ENCODE data around the gene LY9.
A peak's percentile ranks its signal among the peaks of the same experiment; 100 is the strongest.
"Not testable (repeated sequence)": the region's sequence is repeated elsewhere in the genome, so short reads cannot be mapped to it uniquely, and the experiment has no call there.

The LY9 gene

DNA sequence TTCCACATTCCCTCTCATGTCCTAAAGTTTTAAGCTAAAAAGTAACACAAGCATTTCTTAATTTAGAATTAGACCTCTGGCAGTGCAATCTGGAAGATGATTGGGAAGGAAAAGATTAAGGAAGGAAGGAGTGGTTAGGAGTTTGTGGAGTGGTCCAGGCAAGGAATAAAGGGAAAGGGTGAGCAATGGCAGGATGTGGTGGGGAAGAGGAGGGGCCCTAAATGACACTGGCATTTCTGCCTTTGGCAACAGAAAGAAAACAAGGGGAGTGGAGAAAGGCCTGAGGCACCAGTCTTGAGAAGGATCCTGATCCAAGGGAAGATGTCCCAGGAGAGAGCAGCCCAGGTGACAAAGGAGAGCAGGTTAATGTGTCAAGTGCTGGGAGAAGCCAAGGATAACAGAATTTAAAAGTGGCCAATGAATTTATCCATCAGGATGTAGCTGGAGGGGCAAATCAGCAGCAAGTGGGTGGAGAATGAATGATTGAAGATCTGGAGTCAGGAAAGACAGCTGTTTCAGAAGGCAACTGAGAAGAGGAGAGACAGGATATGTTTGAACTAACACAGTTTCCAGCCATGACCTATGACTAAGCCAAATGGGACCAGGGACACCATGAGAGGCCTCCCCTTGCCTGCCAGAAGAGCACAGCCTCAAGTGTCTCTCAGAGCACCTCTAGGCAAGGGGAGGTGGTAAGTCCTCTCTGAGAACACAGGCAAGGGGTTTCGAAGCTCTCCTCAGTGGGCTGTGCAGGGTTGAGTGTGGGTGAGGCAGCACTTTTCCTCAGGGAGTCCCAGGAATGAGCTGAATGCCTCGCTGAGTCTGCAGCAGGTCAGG lies 20.9 kb upstream of the LY9 start:
- no peak for DNase-seq (ENCODE audit: extremely low read depth in 1 of 2, low read depth in 1 of 2)

DNA sequence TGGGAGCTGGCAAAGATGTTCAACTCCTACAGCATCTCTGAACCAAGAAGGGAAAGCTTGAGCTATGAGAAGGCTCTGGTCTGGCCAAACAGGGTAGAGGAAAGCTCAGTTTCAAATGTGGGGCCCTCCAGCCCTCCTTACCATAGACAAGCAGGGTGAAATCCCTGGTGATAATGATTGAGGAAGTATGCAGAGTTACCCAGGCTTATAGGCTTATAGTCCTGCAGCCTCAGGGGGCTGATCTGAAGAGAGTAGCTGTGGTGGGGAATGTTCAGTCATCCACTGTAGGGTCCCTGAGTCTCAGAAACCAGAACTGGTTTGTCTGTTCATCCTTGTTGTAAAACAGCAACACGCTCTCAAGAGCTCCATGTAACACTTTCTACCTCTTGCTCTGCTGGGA lies 19.8 kb upstream of the LY9 start:
- DNase-seq (ENCODE audit: extremely low read depth in 1 of 2, low read depth in 1 of 2), result no peak

GRCh38 chr1:160777486-160778089 lies 18.4 kb upstream of the LY9 start:
- DNase-seq (ENCODE audit: extremely low read depth in 1 of 2, low read depth in 1 of 2), result no peak

- no peak for DNase-seq (ENCODE audit: extremely low read depth in 1 of 2, low read depth in 1 of 2)
Measured at GRCh38 chr1:160778976-160779375, 17.0 kb upstream of the LY9 start.

DNA sequence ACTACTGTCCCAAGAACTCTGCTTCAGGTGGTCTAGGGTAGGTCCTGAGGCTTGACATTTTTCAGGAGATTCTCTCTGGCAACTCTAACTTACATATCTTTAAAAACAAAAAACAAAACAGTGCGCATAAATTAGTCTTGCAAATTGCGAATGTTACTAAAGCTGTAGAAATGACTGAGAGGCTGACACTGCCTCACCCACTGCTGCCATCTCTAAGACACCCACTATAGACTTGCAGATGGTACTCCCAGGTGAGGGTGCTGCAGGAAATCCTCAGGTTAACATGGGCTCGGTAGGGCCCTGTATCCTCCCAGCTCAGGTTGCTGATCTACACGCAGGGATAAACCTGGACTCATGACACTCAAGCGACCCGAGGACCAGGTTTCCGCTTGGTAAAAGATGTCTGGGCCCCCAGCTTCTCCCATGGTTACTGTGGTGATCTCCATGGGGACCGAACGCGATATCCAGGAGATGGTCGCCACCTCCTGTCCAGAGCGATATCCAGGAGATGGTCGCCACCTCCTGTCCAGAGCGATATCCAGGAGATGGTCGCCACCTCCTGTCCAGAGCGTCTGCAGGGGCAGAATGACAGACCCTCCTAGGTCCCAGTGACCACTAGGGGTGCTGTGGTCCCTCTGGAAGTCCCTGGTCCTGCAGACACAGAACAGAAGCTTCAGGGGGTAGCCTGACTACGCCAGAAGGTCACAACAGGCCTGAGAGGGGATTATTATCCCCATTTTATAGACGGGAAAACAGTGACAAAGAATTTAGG lies 16.2 kb upstream of the LY9 start:
- DNase-seq (ENCODE audit: extremely low read depth in 1 of 2, low read depth in 1 of 2), result peak in 1 of 2 donors; percentile 19

DNA sequence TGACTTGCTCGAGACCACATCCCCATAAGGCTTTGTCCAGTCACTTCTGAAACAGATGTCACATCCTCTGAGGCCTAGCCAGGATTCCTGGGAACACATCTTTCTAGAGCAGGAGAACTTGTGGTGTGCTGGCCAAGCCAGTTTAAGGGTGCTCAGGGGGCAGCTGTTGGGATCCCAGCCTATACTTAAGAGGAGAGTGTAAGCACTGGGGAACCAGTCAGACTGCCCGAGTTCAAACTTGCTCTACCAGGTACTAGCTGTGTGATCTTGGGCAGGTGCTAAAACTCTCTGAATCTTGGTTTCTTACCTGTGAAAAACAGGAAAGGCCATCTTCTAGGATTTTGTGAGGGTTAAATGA lies 15.6 kb upstream of the LY9 start:
- DNase-seq (ENCODE audit: extremely low read depth in 1 of 2, low read depth in 1 of 2), result no peak

DNA sequence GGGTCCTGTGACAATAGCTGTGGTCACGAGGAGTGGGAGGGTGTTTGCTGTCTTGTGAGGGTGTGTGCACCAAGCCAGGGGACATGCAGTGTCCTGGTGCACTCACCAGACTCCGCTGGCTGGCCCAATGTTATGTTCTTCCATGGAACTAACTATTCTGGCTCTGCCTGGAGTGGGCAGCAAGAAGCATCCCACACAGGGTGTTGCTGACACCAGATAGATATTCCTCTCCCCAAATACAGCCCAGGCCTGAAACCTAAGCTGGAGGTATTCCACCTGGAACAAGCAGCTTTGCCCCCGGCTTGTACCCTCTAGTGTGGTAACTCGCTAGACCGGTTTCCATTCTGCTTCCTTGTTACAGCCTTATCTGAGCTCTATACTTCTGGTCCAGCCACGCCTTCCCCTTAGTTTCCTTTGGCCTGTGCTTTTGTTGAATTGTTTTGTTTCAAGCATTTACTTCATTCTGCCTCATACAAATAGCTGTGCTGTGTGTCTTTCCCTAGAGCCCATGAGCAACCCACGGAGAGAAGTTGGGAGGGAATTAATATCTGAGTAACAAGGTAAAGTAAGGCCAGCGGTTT lies 14.7 kb upstream of the LY9 start:
- DNase-seq (ENCODE audit: extremely low read depth in 1 of 2, low read depth in 1 of 2), result no peak

DNA sequence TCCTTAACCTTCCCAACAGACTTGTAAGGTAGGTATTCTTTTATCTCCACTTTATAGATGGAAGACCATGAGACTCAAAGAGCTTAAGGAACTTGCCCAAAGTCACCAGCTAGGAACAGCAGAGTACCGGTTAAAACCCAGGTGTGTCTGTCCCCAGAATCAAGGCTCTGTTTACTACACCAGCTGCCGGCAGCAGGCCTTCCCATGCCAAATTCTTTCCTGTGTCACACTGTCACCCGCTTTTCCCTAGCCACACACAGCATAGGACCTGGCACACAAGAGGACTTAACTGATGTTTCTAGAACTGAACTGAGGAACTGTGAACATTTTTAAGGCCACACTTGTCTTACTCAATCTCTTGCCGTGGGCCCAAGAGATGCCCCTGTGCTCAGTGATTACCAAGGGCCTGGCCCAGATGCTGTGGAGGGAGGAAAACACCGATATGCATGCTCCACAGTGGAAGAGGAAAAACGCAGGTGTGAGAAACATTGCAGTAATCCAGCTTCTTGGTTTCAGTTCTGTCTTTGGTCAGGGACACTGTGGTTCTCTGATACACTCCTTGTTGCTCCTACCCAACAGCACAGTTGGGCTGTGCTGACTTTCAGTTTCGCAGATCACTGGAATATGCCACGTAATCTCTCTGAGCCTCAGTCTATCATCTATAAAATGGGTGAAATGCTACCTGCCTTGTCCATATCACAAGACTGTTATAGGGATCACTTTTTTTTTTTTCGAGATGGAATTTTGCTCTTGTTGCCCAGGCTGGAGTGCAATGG lies 13.9 kb upstream of the LY9 start:
- no peak for DNase-seq (ENCODE audit: extremely low read depth in 1 of 2, low read depth in 1 of 2)

DNA sequence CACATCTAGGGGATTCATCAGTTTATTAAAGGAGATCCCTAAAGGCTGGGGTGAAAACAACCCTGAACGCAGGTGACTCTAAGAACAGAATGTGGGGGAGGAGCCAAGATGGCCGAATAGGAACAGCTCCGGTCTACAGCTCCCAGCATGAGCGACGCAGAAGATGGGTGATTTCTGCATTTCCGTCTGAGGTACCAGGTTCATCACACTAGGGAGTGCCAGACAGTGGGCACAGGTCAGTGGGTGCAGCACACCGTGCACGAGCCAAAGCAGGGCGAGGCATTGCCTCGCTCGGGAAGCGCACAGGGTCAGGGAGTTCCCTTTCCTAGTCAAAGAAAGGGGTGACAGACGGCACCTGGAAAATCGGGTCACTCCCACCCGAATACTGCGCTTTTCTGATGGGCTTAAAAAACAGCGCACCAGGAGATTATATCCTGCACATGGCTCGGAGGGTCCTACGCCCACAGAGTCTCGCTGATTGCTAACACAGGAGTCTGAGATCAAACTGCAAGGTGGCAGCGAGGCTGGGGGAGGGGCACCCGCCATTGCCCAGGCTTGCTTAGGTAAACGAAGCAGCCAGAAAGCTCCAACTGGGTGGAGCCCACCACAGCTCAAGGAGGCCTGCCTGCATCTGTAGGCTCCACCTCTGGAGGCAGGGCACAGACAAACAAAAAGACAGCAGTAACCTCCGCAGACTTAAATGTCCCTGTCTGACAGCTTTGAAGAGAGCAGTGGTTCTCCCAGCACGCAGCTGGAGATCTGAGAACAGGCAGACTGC lies 12.8 kb upstream of the LY9 start:
- DNase-seq (ENCODE audit: extremely low read depth in 1 of 2, low read depth in 1 of 2), result not testable (repeated sequence)

DNA sequence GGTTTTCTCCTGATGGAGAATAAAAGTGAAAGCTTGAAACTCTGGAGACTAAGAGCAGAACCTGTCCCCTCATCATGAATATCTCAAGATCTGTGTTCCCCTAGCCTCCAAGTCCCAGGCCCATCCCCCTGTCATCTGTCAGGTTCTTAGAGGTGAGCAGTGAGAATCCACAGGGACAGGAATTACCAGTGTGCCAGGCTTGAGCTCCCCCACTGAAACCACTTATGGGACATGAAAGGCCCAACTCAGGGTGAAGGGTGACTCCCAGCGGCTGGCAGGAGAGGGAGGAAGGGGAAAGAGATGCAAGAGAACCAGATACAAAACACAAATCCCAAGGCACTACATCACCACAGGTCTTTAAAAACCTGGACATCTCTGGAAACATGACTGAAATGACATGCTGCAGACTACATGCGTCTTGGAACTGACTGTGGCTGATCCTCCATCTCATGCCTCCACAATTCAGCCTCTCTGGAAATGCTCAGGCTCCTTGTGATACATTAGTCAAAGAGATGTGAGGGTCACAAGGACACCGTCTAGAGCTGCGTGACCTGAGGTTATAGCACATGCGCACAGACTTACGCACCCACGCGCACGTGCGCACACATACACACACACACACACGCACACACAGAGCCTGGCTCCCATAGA lies 6.8 kb upstream of the LY9 start:
- no peak for DNase-seq (ENCODE audit: extremely low read depth in 1 of 2, low read depth in 1 of 2)

DNA sequence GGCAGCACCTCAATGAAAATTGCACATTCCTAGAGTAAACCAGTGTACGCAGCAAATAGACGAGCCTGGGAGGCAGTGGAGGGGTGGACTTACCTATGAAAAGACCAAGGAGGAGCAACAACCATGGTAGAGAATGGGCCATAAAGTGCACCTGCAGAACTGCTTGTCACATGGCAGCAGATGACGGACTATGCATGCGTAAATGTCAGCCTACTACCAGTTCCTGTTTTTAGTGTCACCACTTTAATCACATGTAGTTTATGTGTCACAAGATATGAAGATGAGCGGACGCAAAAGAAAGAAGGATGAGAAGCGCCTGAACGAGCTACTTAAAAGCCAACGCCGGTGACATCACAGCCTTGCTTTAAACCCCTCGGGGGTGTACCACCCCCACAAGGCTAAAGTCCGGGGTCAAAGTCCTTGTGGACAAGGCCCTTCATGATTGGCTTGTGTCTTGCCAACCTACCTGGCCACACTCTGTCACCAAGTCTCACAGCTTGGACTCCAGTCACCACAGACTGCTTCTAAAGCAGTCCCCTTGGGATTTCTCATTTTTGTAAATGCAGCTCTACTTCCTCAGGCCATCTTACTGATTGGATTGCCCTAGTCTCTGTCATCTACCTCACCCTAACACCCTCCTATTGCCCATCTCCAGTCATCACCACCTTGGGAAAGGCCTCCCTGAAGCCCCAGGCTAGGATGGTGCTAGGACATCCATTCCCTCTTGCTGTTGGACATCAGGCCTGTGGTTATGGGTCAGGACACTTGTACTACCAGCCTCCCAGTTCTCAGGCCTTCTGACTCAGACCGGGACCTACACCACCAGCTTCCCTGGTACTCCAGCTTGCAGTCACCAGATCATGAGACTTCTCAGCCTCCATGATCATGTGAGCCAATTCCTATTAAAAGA lies 6.0 kb upstream of the LY9 start:
- DNase-seq (ENCODE audit: extremely low read depth in 1 of 2, low read depth in 1 of 2), result no peak

GRCh38 chr1:160794376-160794775 lies 1.6 kb upstream of the LY9 start:
- DNase-seq (ENCODE audit: extremely low read depth in 1 of 2, low read depth in 1 of 2), result no peak

DNA sequence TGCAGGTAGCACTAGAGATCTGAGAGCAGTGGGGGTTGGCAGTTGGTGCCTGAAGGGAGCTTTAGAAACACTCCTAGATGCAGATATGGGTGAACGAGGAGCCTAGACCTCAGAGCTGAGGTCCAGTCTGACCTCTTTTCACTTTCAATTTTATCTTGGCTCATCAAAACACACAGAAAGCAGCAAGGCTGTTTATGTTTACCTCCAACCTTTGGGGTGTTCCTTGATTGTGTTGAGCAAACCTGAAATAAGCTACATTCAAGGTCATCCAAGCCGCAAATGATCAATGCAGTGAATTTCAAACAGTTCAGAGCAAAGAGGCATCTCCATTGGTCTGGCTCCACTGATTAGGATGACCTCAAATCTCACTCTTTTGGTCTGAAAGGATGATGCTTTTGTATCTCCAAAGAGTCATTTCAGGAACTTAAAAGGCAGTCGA lies 1.3 kb downstream of the LY9 start:
- DNase-seq (ENCODE audit: extremely low read depth in 1 of 2, low read depth in 1 of 2), result no peak

DNA sequence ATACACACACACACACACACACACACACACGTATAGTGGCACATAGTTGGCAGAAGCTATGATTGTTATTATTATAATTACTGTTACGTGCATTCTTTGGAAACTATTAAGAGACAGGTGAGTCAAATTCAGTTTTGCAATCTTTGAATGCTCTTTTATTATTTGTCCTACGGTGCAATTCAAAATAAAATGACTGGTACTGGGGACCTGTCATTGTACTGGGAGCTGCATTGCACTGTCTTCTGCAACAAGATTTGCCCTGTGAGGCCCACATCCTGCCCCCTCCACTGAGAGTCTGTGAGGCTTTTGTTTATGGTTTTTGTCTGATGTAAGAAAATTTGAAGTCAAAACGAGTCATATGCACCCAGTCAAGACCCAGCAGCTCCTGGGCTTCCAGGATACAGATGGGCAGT lies 1.9 kb downstream of the LY9 start:
- peak; percentile 17 to 28 for DNase-seq (ENCODE audit: extremely low read depth in 1 of 2, low read depth in 1 of 2)

GRCh38 chr1:160798439-160798838 lies 2.5 kb downstream of the LY9 start:
- DNase-seq (ENCODE audit: extremely low read depth in 1 of 2, low read depth in 1 of 2), result no peak

DNA sequence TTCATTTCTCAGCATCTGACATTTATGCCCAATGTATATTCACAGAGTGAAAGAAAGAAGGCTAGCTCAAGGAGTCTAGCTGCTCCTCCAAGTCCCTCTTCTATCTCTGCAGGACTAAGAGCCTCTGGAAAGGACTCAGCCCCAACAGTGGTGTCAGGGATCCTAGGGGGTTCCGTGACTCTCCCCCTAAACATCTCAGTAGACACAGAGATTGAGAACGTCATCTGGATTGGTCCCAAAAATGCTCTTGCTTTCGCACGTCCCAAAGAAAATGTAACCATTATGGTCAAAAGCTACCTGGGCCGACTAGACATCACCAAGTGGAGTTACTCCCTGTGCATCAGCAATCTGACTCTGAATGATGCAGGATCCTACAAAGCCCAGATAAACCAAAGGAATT lies 3.7 kb downstream of the LY9 start:
- no peak for DNase-seq (ENCODE audit: extremely low read depth in 1 of 2, low read depth in 1 of 2)

DNA sequence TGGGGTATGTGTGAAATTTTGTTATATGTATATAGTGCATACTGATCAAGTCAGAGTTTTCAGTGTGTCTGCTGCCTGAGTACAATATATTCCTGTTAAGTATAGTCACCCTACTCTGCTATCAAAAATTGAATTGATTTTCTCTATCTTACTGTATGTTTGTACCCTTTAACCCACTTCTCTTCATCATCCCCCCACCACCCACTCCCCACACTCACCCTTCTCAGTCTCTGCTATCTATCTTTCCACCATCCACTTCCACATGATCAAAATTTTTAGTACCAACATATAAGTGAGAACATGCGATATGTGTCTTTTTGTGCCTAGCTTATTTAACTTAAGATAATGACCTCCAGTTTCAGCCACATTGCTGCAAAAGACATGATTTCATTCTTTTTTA lies 4.2 kb downstream of the LY9 start:
- DNase-seq (ENCODE audit: extremely low read depth in 1 of 2, low read depth in 1 of 2), result no peak

- no peak for DNase-seq (ENCODE audit: extremely low read depth in 1 of 2, low read depth in 1 of 2)
Measured at GRCh38 chr1:160800645-160801408, 4.9 kb downstream of the LY9 start.

Data from activated CD8-positive, alpha-beta memory T cell treated with anti-CD3 and anti-CD28 coated beads for 1 hour (primary cell).